ENCODE results near the gene GRIP2. TPM values are rescaled to one million over a fixed set of nuclear protein-coding genes. Genes with fewer than 3 reads are reported as not detected.

GRIP2 gene
- total RNA-seq, 1 donor from 2014 or later: not detected

GRCh38 chr3:14455571-14456317 is 84.4 kb downstream of the GRIP2 start:
- Mint-ChIP-seq H3K27ac (no peak overlapping the region), H3K4me1 (ENCODE audit: low read depth) (peaks cover 9% of the 10 kb centered on the region), H3K4me3 (no peak overlapping the region), H3K36me3 (ENCODE audit: low read depth) (peaks cover 15% of the 10 kb centered on the region), H3K27me3 (ENCODE audit: insufficient read depth) (no peaks in the 10 kb centered on the region), H3K9me3 (no peaks in the 10 kb centered on the region)
- intact Hi-C loops (cut with micrococcal nuclease): no loop called here
- DNase-seq (ENCODE audit: low spot score): no peak

GRCh38 chr3:14454639-14455310 is 85.4 kb downstream of the GRIP2 start:
- DNase-seq (ENCODE audit: low spot score): no peak

GRCh38 chr3:14453876-14454638 is 86.1 kb downstream of the GRIP2 start:
- Mint-ChIP-seq H3K27me3 (ENCODE audit: insufficient read depth) (no peaks in the 10 kb centered on the region), H3K4me3 (no peak overlapping the region), H3K27ac (no peak overlapping the region), H3K9me3 (no peaks in the 10 kb centered on the region), H3K36me3 (ENCODE audit: low read depth) (peaks cover 12% of the 10 kb centered on the region), H3K4me1 (ENCODE audit: low read depth) (no peaks in the 10 kb centered on the region)
- intact Hi-C loops (cut with micrococcal nuclease): no loop called here
- no peak for DNase-seq (ENCODE audit: low spot score)

More at GRCh38 chr3:14454639-14455310, 85.4 kb downstream of the GRIP2 start:
- peak overlapping the region; percentile 10 for H3K27ac Mint-ChIP-seq
- no peaks in the 10 kb centered on the region for H3K27me3 Mint-ChIP-seq (ENCODE audit: insufficient read depth)
- no peaks in the 10 kb centered on the region for H3K4me1 Mint-ChIP-seq (ENCODE audit: low read depth)
- peaks cover 9% of the 10 kb centered on the region for H3K36me3 Mint-ChIP-seq (ENCODE audit: low read depth)
- H3K9me3 Mint-ChIP-seq: no peaks in the 10 kb centered on the region
- intact Hi-C loops (cut with micrococcal nuclease): no loop called here
- no peak overlapping the region for H3K4me3 Mint-ChIP-seq

- DNase-seq (ENCODE audit: low spot score): no peak
- no peaks in the 10 kb centered on the region for H3K27me3 Mint-ChIP-seq (ENCODE audit: insufficient read depth)
- peaks cover 21% of the 10 kb centered on the region for H3K36me3 Mint-ChIP-seq (ENCODE audit: low read depth)
- no peaks in the 10 kb centered on the region for H3K4me1 Mint-ChIP-seq (ENCODE audit: low read depth)
- peaks cover 4% of the 10 kb centered on the region for H3K9me3 Mint-ChIP-seq
- H3K4me3 Mint-ChIP-seq: no peak overlapping the region
- no peak overlapping the region for H3K27ac Mint-ChIP-seq
- intact Hi-C loops (cut with micrococcal nuclease): no loop called here
Measured at GRCh38 chr3:14452740-14453710, 87.1 kb downstream of the GRIP2 start.

- no peak for DNase-seq (ENCODE audit: low spot score)
- Mint-ChIP-seq H3K27me3 (ENCODE audit: insufficient read depth) (no peaks in the 10 kb centered on the region), H3K36me3 (ENCODE audit: low read depth) (peaks cover 30% of the 10 kb centered on the region), H3K9me3 (peaks cover 10% of the 10 kb centered on the region), H3K4me1 (ENCODE audit: low read depth) (no peaks in the 10 kb centered on the region), H3K27ac (no peak overlapping the region), H3K4me3 (no peak overlapping the region)
- intact Hi-C loops (cut with micrococcal nuclease): no loop called here
Measured at GRCh38 chr3:14451844-14452739, 88.0 kb downstream of the GRIP2 start.

GRCh38 chr3:14450922-14451606 is 89.1 kb downstream of the GRIP2 start:
- H3K4me3 Mint-ChIP-seq: no peak overlapping the region
- no peaks in the 10 kb centered on the region for H3K27me3 Mint-ChIP-seq (ENCODE audit: insufficient read depth)
- H3K27ac Mint-ChIP-seq: peak overlapping the region; percentile 14
- H3K4me1 Mint-ChIP-seq (ENCODE audit: low read depth): no peaks in the 10 kb centered on the region
- peaks cover 10% of the 10 kb centered on the region for H3K9me3 Mint-ChIP-seq
- intact Hi-C loops (cut with micrococcal nuclease): no loop called here
- H3K36me3 Mint-ChIP-seq (ENCODE audit: low read depth): peaks cover 38% of the 10 kb centered on the region
- DNase-seq (ENCODE audit: low spot score): no peak

- no peaks in the 10 kb centered on the region for H3K27me3 Mint-ChIP-seq (ENCODE audit: insufficient read depth)
- no peak overlapping the region for H3K27ac Mint-ChIP-seq
- no peaks in the 10 kb centered on the region for H3K4me1 Mint-ChIP-seq (ENCODE audit: low read depth)
- H3K36me3 Mint-ChIP-seq (ENCODE audit: low read depth): peaks cover 44% of the 10 kb centered on the region
- no peak overlapping the region for H3K4me3 Mint-ChIP-seq
- no peak for DNase-seq (ENCODE audit: low spot score)
- peaks cover 10% of the 10 kb centered on the region for H3K9me3 Mint-ChIP-seq
- intact Hi-C loops (cut with micrococcal nuclease): no loop called here
Measured at GRCh38 chr3:14450506-14450905, 89.6 kb downstream of the GRIP2 start.

- intact Hi-C loops (cut with micrococcal nuclease): no loop called here
- Mint-ChIP-seq H3K9me3 (peaks cover 10% of the 10 kb centered on the region), H3K27ac (no peak overlapping the region), H3K36me3 (ENCODE audit: low read depth) (peaks cover 45% of the 10 kb centered on the region), H3K27me3 (ENCODE audit: insufficient read depth) (no peaks in the 10 kb centered on the region), H3K4me1 (ENCODE audit: low read depth) (no peaks in the 10 kb centered on the region), H3K4me3 (no peak overlapping the region)
- no peak for DNase-seq (ENCODE audit: low spot score)
Measured at GRCh38 chr3:14448756-14449727, 91.1 kb downstream of the GRIP2 start.

- Mint-ChIP-seq H3K36me3 (ENCODE audit: low read depth) (peaks cover 47% of the 10 kb centered on the region), H3K9me3 (peaks cover 10% of the 10 kb centered on the region), H3K4me1 (ENCODE audit: low read depth) (no peaks in the 10 kb centered on the region), H3K4me3 (no peak overlapping the region), H3K27me3 (ENCODE audit: insufficient read depth) (no peaks in the 10 kb centered on the region), H3K27ac (peak overlapping the region; percentile 40)
- no peak for DNase-seq (ENCODE audit: low spot score)
- intact Hi-C loops (cut with micrococcal nuclease): no loop called here
Measured at GRCh38 chr3:14448063-14448462, 92.1 kb downstream of the GRIP2 start.

- Mint-ChIP-seq H3K27ac (no peak overlapping the region), H3K4me3 (no peak overlapping the region), H3K4me1 (ENCODE audit: low read depth) (no peaks in the 10 kb centered on the region), H3K36me3 (ENCODE audit: low read depth) (peaks cover 47% of the 10 kb centered on the region), H3K9me3 (peaks cover 10% of the 10 kb centered on the region), H3K27me3 (ENCODE audit: insufficient read depth) (no peaks in the 10 kb centered on the region)
- intact Hi-C loops (cut with micrococcal nuclease): no loop called here
- DNase-seq (ENCODE audit: low spot score): no peak
Measured at GRCh38 chr3:14446988-14447570, 93.1 kb downstream of the GRIP2 start.
